Adrenal gland (tissue), 12 donors: ENCODE results near the gene ABCB10. TPM values are rescaled to one million over a fixed set of nuclear protein-coding genes. Genes with fewer than 3 reads are reported as not detected.
A peak's percentile ranks its signal among the peaks of the same experiment; 100 is the strongest.

Experiments used
- DNase-seq, 7 donors: peaks; one replicate each; pipeline ENCODE4 v3.0.0-alpha.2; 2019 to 2020
- H3K27ac ChIP-seq, 5 donors: fragments of 200-600 bp; sonication (generic) in 4 of 5; 1 replicate in 3 of 5; 2 replicates in 2 of 5; pipeline versions ENCODE4 v1.5.1 to v1.8.0; 2016 to 2020; ENCODE audit warnings: mild to moderate bottlenecking in 1 of 5
- H3K27me3 ChIP-seq: fragments of 200-600 bp; 2 replicates; pipeline ENCODE4 v1.8.0; 2021
- H3K36me3 ChIP-seq, 2 donors: fragments of 200-600 bp; replicated peaks in 1 of 2; 1 replicate in 1 of 2; 2 replicates in 1 of 2; pipeline versions ENCODE4 v1.5.1 to v1.8.0; 2018 to 2022
- H3K4me1 ChIP-seq, 2 donors: fragments of 200-600 bp; replicated peaks in 1 of 2; 1 replicate in 1 of 2; 2 replicates in 1 of 2; pipeline versions ENCODE4 v1.5.1 to v1.8.0; 2018 to 2021
- H3K4me3 ChIP-seq, 4 donors: fragments of 200-600 bp; sonication (generic) in 3 of 4; one replicate each; pipeline ENCODE4 v1.5.1; 2016 to 2018
- H3K9me3 ChIP-seq, 3 donors: fragments of 200-600 bp; sonication (generic) in 1 of 3; replicated peaks in 1 of 3; 1 replicate in 2 of 3; 2 replicates in 1 of 3; pipeline versions ENCODE4 v1.5.1 to v1.8.0; 2016 to 2021
- CTCF ChIP-seq, 6 experiments: fragments of 450-650 bp in 4 of 6; fragments of 200-600 bp in 2 of 6; sonication (generic) in 1 of 6; IDR thresholded peaks; 1 replicate in 5 of 6; 2 replicates in 1 of 6; pipeline versions ENCODE4 v1.5.1 to v1.8.0; 2016 to 2021; ENCODE audit warnings: antibody characterized with exemption in 6 of 6, mild to moderate bottlenecking in 2 of 6, moderate library complexity in 1 of 6
- POLR2A ChIP-seq, 2 donors: fragments of 450-650 bp; IDR thresholded peaks; one replicate each; pipeline ENCODE4 v1.6.1; 2017; ENCODE audit warnings: antibody characterized with exemption in 2 of 2, mild to moderate bottlenecking in 2 of 2, moderate library complexity in 1 of 2
- WGBS, 4 donors: extraction: QIAGEN DNeasy Blood & Tissue Kit in 2 of 4; methylation state at CpG; one replicate each; pipeline versions ENCODE4 v1.1.5 to v1.1.7; 2013 to 2017; 5-methylcytosine and 5-hydroxymethylcytosine counted together
- intact Hi-C, 2 donors: fragments of 100-400 bp; cut with DNase I; formaldehyde crosslinking; loops; one replicate each; pipeline versions ENCODE4 v1.14.1 to v1.15.0; 2022 to 2023
- polyA plus RNA-seq, 3 donors: library from polyadenylated mRNA; stranded (reverse); fragments of 200-250 nt in 2 of 3; fragments of 350-450 nt in 1 of 3; fragmentation: Illumina TruSeq in 1 of 3; extraction: RNeasy Lipid Tissue Mini Kit (QIAGEN cat#74804) in 1 of 3; gene quantifications; one replicate each; pipeline ENCODE4 v1.2.3, GENCODE V29; 2013 to 2014
- total RNA-seq, 9 donors: library from RNA; depleted of rRNA in 4 of 9; stranded (reverse); fragments of >200 nt in 4 of 9; fragments of 120-200 nt in 1 of 9; fragmentation: NEBNext Ultra II Directional in 1 of 9; extraction: Animal tissue kit (Norgen Biotek cat#: 25700) in 1 of 9; gene quantifications; one replicate each; pipeline versions ENCODE4 v1.1.0 to v1.2.4, GENCODE V29; 2013 to 2023
- donor health status: healthy with polysubstance abuse.
- donor health status: Bipolar disorder and iron deficiency.
- donor health status: DM: yes; HTN: yes; CAD: no.
- donor health status: DM: no; HTN: no; CAD: no.
- donor health status: DM: no; HTN: no; CAD: no.
- donor health status: DM: yes; HTN: yes; CAD: no.

ABCB10 gene
- total and polyA plus RNA-seq, 12 donors = 4.7 to 15.0 (median 12.2) TPM

- H3K4me1 ChIP-seq = peaks cover 7 to 16% of the 10 kb centered on the region in 2 donors
- no peaks in the 10 kb centered on the region for H3K9me3 ChIP-seq
- no peak overlapping the region for H3K27ac ChIP-seq
- no peak overlapping the region for H3K4me3 ChIP-seq
- no peaks in the 10 kb centered on the region for H3K27me3 ChIP-seq
- intact Hi-C loops = no loop called here
- no peak for TF ChIP-seq CTCF (IDR thresholded peaks at IDR 0.05)
- TF ChIP-seq POLR2A (IDR thresholded peaks at IDR 0.05) = no peak
- no peak for DNase-seq
- no peaks in the 10 kb centered on the region for H3K36me3 ChIP-seq
- WGBS, 4 donors = 81 to 92% (median 86%) methylated on average over 2 of the region's 2 CpGs
Measured at GRCh38 chr1:229509576-229509975, 48.9 kb downstream of the ABCB10 start.

GRCh38 chr1:229508823-229509337 lies 49.6 kb downstream of the ABCB10 start:
- WGBS, 4 donors = 84 to 86% (median 85%) methylated on average over 7 of the region's 7 CpGs
- H3K27ac ChIP-seq = peak overlapping the region; percentile 90 to 97 (median 93)
- TF ChIP-seq CTCF (IDR thresholded peaks at IDR 0.05) (peak in 1 of 6 experiments; percentile 2), POLR2A (IDR thresholded peaks at IDR 0.05) (no peak)
- no peak for DNase-seq
- intact Hi-C loops = no loop called here
- peak overlapping the region; percentile 69 to 94 (median 90) for H3K4me3 ChIP-seq
- H3K36me3 ChIP-seq = no peaks in the 10 kb centered on the region
- peaks cover 7 to 16% of the 10 kb centered on the region in 2 donors for H3K4me1 ChIP-seq
- H3K27me3 ChIP-seq = no peaks in the 10 kb centered on the region
- no peaks in the 10 kb centered on the region for H3K9me3 ChIP-seq

GRCh38 chr1:229507951-229508822 lies 50.3 kb downstream of the ABCB10 start, which contains the start of gene NUP133:
Gene NUP133, minus strand, starts transcription at chr1:229508341. Its CDS starts 92 bp downstream, at chr1:229508249.
- Histone ChIP-seq H3K27ac (peak within 1 kb of the TSS; percentile 90 to 97 (median 93)), H3K9me3 (no peaks in the 10 kb centered on the region), H3K36me3 (no peaks in the 10 kb centered on the region), H3K4me1 (peaks cover 7 to 16% of the 10 kb centered on the region in 2 donors), H3K27me3 (no peaks in the 10 kb centered on the region), H3K4me3 (peak within 1 kb of the TSS; percentile 69 to 94 (median 90))
- intact Hi-C loops = no loop called here
- peak; percentile 98 to 100 (median 100) for DNase-seq
- TF ChIP-seq CTCF (IDR thresholded peaks at IDR 0.05) (no peak), POLR2A (IDR thresholded peaks at IDR 0.05) (peak; percentile 93 to 98)
- 0 to 2% (median 1%) methylated on average over 43 to 65 of the region's 65 CpGs for WGBS, 4 donors

GRCh38 chr1:229507502-229507901 lies 51.0 kb downstream of the ABCB10 start:
- DNase-seq = no peak
- WGBS, 4 donors = 4 to 10% (median 5%) methylated on average over 5 of the region's 5 CpGs
- H3K27me3 ChIP-seq = no peaks in the 10 kb centered on the region
- H3K4me1 ChIP-seq = peaks cover 7 to 16% of the 10 kb centered on the region in 2 donors
- peak overlapping the region; percentile 69 to 94 (median 90) for H3K4me3 ChIP-seq
- intact Hi-C loops = no loop called here
- H3K36me3 ChIP-seq = no peaks in the 10 kb centered on the region
- peak overlapping the region; percentile 90 to 97 (median 93) for H3K27ac ChIP-seq
- TF ChIP-seq POLR2A (IDR thresholded peaks at IDR 0.05) (no peak), CTCF (IDR thresholded peaks at IDR 0.05) (no peak)
- H3K9me3 ChIP-seq = no peaks in the 10 kb centered on the region
